Measurements from ENCODE around the gene PLEKHF1. TPM values are rescaled to one million over a fixed set of nuclear protein-coding genes. Genes with fewer than 3 reads are reported as not detected.
A peak's percentile ranks its signal among the peaks of the same experiment; 100 is the strongest.

The PLEKHF1 gene
- total RNA-seq, 4 donors from 2014 or later: 28.6 to 49.1 (median 38.8) TPM

- WGBS, 2 donors (ENCODE audit: low coverage in 1 of 2): 85 to 90% methylated on average over 2 of the region's 4 CpGs
- no peaks in the 10 kb centered on the region for H3K36me3 ChIP-seq
- TF ChIP-seq, protein P1, sequence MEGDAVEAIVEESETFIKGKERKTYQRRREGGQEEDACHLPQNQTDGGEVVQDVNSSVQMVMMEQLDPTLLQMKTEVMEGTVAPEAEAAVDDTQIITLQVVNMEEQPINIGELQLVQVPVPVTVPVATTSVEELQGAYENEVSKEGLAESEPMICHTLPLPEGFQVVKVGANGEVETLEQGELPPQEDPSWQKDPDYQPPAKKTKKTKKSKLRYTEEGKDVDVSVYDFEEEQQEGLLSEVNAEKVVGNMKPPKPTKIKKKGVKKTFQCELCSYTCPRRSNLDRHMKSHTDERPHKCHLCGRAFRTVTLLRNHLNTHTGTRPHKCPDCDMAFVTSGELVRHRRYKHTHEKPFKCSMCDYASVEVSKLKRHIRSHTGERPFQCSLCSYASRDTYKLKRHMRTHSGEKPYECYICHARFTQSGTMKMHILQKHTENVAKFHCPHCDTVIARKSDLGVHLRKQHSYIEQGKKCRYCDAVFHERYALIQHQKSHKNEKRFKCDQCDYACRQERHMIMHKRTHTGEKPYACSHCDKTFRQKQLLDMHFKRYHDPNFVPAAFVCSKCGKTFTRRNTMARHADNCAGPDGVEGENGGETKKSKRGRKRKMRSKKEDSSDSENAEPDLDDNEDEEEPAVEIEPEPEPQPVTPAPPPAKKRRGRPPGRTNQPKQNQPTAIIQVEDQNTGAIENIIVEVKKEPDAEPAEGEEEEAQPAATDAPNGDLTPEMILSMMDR (IDR thresholded peaks at IDR 0.05): no peak
- TF ChIP-seq EP300 (IDR thresholded peaks at IDR 0.05) (no peak), POLR2A (IDR thresholded peaks at IDR 0.05) (no peak), POLR2AphosphoS5 (IDR thresholded peaks at IDR 0.05) (no peak)
- H3K9me3 ChIP-seq: no peaks in the 10 kb centered on the region
- peaks cover 0 to 26% (median 0%) of the 10 kb centered on the region in 3 donors for H3K4me1 ChIP-seq
- no peak for ATAC-seq
- no peak overlapping the region for H3K4me3 ChIP-seq
- no peak overlapping the region for H3K27ac ChIP-seq
- peaks cover 16% of the 10 kb centered on the region for H3K27me3 ChIP-seq
Observed at GRCh38 chr19:29655648-29656335, 9.5 kb upstream of the PLEKHF1 start.

GRCh38 chr19:29658221-29658991 is 6.9 kb upstream of the PLEKHF1 start:
- H3K27ac ChIP-seq: no peak overlapping the region
- H3K4me1 ChIP-seq: peaks cover 4 to 52% (median 12%) of the 10 kb centered on the region in 3 donors
- H3K27me3 ChIP-seq: peaks cover 1% of the 10 kb centered on the region
- WGBS, 2 donors (ENCODE audit: low coverage in 1 of 2): 44 to 51% methylated on average over 5 of the region's 5 CpGs
- no peak overlapping the region for H3K4me3 ChIP-seq
- no peaks in the 10 kb centered on the region for H3K36me3 ChIP-seq
- no peak for ATAC-seq
- no peaks in the 10 kb centered on the region for H3K9me3 ChIP-seq
- TF ChIP-seq POLR2A (IDR thresholded peaks at IDR 0.05) (no peak), EP300 (IDR thresholded peaks at IDR 0.05) (no peak), POLR2AphosphoS5 (IDR thresholded peaks at IDR 0.05) (peak; percentile 87)

DNA sequence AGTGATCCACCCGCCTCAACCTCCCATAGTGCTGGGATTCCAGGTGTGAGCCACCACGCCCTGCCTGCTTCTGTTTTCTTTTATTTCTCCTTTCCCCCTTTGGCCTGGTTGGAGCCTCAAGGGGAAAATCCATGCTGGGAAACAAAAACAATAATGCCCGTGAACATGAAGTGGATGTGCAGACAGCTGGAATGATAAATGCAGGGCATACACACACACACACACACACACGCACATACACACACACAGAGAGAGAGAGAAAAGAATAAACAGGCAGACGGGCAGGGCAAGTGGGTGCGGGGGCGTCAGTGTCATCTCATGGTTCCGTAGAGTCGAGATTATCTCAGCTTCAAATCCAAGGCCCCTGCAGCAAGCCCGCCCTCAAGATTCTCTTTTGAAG is 4.4 kb upstream of the PLEKHF1 start:
- Histone ChIP-seq H3K4me3 (no peak overlapping the region), H3K4me1 (peaks cover 4 to 72% (median 19%) of the 10 kb centered on the region in 3 donors), H3K27me3 (no peaks in the 10 kb centered on the region), H3K9me3 (no peaks in the 10 kb centered on the region), H3K36me3 (no peaks in the 10 kb centered on the region), H3K27ac (peak overlapping the region in 3 of 4 donors; percentile 90 to 94 (median 93))
- TF ChIP-seq, protein P1 (IDR thresholded peaks at IDR 0.05): no peak
- TF ChIP-seq EP300 (IDR thresholded peaks at IDR 0.05) (no peak), POLR2A (IDR thresholded peaks at IDR 0.05) (no peak), POLR2AphosphoS5 (IDR thresholded peaks at IDR 0.05) (no peak)
- ATAC-seq: no peak
- WGBS, 2 donors (ENCODE audit: low coverage in 1 of 2): 58 to 78% methylated on average over 9 to 10 of the region's 10 CpGs

- Histone ChIP-seq H3K4me1 (peaks cover 4 to 87% (median 23%) of the 10 kb centered on the region in 3 donors), H3K36me3 (no peaks in the 10 kb centered on the region), H3K27ac (peak overlapping the region; percentile 83 to 94 (median 92)), H3K27me3 (no peaks in the 10 kb centered on the region), H3K4me3 (peak overlapping the region in 1 of 2 donors; percentile 1), H3K9me3 (no peaks in the 10 kb centered on the region)
- no peak for ATAC-seq
- TF ChIP-seq POLR2A (IDR thresholded peaks at IDR 0.05): no peak
- TF ChIP-seq, protein P1 (IDR thresholded peaks at IDR 0.05): no peak
- no peak for TF ChIP-seq POLR2AphosphoS5 (IDR thresholded peaks at IDR 0.05)
- no peak for TF ChIP-seq EP300 (IDR thresholded peaks at IDR 0.05)
- WGBS, 2 donors (ENCODE audit: low coverage in 1 of 2): 0% methylated on average over 1 of the region's 1 CpG
Observed at GRCh38 chr19:29662278-29662603, 3.0 kb upstream of the PLEKHF1 start.

DNA sequence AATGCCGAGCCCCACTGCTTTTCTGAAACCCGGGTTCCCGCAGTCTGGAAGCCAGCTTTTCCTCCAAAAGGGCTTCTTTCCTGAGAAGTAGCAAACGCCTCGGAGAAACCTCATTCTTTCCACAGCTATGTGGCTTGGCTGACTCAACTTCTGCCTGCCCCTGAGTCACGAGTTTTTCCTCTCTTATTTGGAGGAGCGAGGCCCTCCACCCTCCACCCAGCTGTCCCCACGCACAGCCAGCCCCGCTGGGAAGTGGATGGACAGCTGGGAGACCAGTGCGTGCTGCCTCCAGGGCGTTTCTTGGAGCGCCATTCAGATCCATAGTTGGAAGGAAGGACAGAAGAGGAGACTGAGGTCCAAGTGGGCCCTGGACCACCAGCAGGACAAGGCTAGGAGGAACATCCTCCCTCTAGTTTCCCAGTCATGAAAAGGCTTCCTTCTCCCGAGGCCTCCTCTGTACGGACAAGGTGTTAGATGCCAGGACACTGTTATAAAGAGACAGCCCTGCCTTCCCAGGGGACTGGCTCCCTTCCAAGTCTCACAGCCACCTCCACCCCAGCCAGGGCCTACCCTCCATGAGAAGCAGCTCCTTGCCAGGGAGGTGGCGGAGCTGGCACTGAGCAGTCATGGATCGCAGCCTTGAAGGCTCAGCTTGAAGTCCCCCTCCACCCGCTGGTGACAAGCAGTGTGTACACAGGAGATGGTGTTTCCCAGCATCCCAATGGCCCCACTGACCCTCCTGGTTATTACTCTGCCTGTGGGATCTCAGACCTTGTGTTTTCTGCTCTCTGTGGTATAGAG is 2.5 kb upstream of the PLEKHF1 start:
- peak; percentile 66 for ATAC-seq
- TF ChIP-seq, protein P1 (IDR thresholded peaks at IDR 0.05): no peak
- peak; percentile 77 for TF ChIP-seq POLR2AphosphoS5 (IDR thresholded peaks at IDR 0.05)
- Histone ChIP-seq H3K36me3 (no peaks in the 10 kb centered on the region), H3K27ac (peak overlapping the region; percentile 83 to 94 (median 92)), H3K4me3 (peak overlapping the region in 1 of 2 donors; percentile 1), H3K9me3 (no peaks in the 10 kb centered on the region), H3K4me1 (peaks cover 4 to 87% (median 29%) of the 10 kb centered on the region in 3 donors), H3K27me3 (no peaks in the 10 kb centered on the region)
- 5 to 12% methylated on average over 6 to 8 of the region's 17 CpGs for WGBS, 2 donors (ENCODE audit: low coverage in 1 of 2)

Data from gastroesophageal sphincter (tissue), 4 donors.